ENCODE data around the gene C19orf33. TPM values are rescaled to one million over a fixed set of nuclear protein-coding genes. Genes with fewer than 3 reads are reported as not detected.
A peak's percentile ranks its signal among the peaks of the same experiment; 100 is the strongest.

The C19orf33 gene
- total and polyA plus RNA-seq, 9 of the 15 experiments (the other 6 are each of a cell fraction or from before 2014, with no cell fraction given): 3.2 TPM; not detected in 8

DNA sequence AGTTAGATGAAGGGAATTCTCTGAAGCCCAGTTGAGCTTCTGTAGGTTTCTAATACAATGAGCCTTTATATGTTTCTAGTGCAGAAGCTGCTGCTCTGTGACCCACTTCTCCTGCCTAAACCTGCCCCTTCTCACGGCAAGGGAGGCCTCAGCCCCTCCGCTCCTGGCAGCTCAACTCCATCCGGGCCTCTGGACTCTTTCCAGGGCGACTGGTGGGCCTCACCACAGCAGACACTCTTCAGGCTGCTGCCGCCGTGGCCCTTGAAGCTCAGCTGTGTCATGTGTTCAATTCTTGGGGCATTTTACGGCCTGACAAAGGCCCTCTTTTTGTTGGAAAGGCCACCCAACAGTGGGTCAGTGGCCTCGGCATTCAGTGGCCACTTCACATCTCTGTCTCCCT, 10.0 kb upstream of the C19orf33 start:
- Histone ChIP-seq H2AFZ (ENCODE audit: low read depth, low read length) (peak overlapping the region; percentile 33; the same call in 1 of the 2 replicates), H3K4me2 (ENCODE audit: insufficient read depth, low read length) (no peak overlapping the region), H3K4me3 (no peak overlapping the region), H3K79me2 (ENCODE audit: control insufficient read depth, insufficient read depth, low read length) (no peaks in the 10 kb centered on the region), H3K9me1 (ENCODE audit: control insufficient read depth, insufficient read depth, low read length) (no peaks in the 10 kb centered on the region), H4K20me1 (replicated peaks; ENCODE audit: control insufficient read depth, insufficient read depth, low read length) (no peaks in the 10 kb centered on the region), H3K9ac (ENCODE audit: insufficient read depth in 1 of 2, low read depth in 2 of 2, low read length in 2 of 2) (peak overlapping the region in 1 of 2 experiments; percentile 19; a peak in 1 of 4 replicates), H3K27me3 (ENCODE audit: control insufficient read depth in 2 of 2, insufficient read depth in 2 of 2, low read length in 2 of 2) (no peaks in the 10 kb centered on the region), H3K27ac (ENCODE audit: extremely low read depth, low read depth, low read length) (no peak overlapping the region), H3K4me1 (replicated peaks in 1 of 2; ENCODE audit: control insufficient read depth in 2 of 2, insufficient read depth in 2 of 2, low read length in 2 of 2) (peaks cover 0 to 19% of the 10 kb centered on the region in 2 experiments; a peak in 3 of 5 replicates), H3K9me3 (replicated peaks; ENCODE audit: control insufficient read depth, insufficient read depth, low read depth, low read length) (no peaks in the 10 kb centered on the region), H3K36me3 (ENCODE audit: control insufficient read depth, insufficient read depth, low read length) (no peaks in the 10 kb centered on the region)
- in situ Hi-C loops (cut with MboI) (no loop called here), intact Hi-C loops (cut with micrococcal nuclease) (no loop called here)
- no peak for DNase-seq (ENCODE audit: extremely low read depth in 1 of 4, low spot score in 3 of 4)
- ChIA-PET CTCF (ENCODE audit: low intra/inter-chr PET ratio) (no interaction called here), POLR2A (no interaction called here)
- no TSS peak for BruUV-seq (replicated peaks)
- no peak for FAIRE-seq
- no peak for ATAC-seq
- no peak for TF ChIP-seq NFE2L1 (tag; IDR thresholded peaks at IDR 0.05; ENCODE audit: borderline replicate concordance, low read depth)
- no peak for TF ChIP-seq CBX5 (IDR thresholded peaks at IDR 0.05; ENCODE audit: borderline replicate concordance, low read depth)
- TF ChIP-seq, protein P1, sequence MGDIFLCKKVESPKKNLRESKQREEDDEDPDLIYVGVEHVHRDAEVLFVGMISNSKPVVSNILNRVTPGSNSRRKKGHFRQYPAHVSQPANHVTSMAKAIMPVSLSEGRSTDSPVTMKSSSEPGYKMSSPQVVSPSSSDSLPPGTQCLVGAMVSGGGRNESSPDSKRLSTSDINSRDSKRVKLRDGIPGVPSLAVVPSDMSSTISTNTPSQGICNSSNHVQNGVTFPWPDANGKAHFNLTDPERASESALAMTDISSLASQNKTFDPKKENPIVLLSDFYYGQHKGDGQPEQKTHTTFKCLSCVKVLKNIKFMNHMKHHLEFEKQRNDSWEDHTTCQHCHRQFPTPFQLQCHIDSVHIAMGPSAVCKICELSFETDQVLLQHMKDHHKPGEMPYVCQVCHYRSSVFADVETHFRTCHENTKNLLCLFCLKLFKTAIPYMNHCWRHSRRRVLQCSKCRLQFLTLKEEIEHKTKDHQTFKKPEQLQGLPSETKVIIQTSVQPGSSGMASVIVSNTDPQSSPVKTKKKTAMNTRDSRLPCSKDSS (IDR thresholded peaks at IDR 0.05; ENCODE audit: low read depth, partially characterized antibody): no peak
- TF ChIP-seq CREBBP (IDR thresholded peaks at IDR 0.05; ENCODE audit: low read depth, low read length): no peak
- TF ChIP-seq TRIM28 (IDR thresholded peaks at IDR 0.05): no peak
- no peak for TF ChIP-seq ZNF140 (CRISPR knock-in tag; IDR thresholded peaks at IDR 0.05)
- TF ChIP-seq ETV1 (tag; conservative IDR thresholded peaks at IDR 0.05; ENCODE audit: low read depth): no peak
- TF ChIP-seq ARNT (IDR thresholded peaks at IDR 0.05): no peak
- no peak for TF ChIP-seq XRCC5 (IDR thresholded peaks at IDR 0.05; ENCODE audit: low read depth, low read length)
- TF ChIP-seq CBFB (CRISPR knock-in tag; IDR thresholded peaks at IDR 0.05): no peak
- WGBS (ENCODE audit: insufficient coverage, low coverage, missing lambda C conversion rate): 63% methylated on average over 8 of the region's 8 CpGs

All from K562 (cell line).